Bronchial epithelial cell (primary cell): ENCODE results near the gene OMA1. TPM values are rescaled to one million over a fixed set of nuclear protein-coding genes. Genes with fewer than 3 reads are reported as not detected.

Experiments used
- DNase-seq: peaks from one replicate; pipeline ENCODE4 v3.0.0-alpha.2; 2010; ENCODE audit warnings: low read depth
- FAIRE-seq: peaks from 2 replicates; lab custom pipeline; 2011; peaks lifted over from hg19 to GRCh38; lab: Jason Lieb, UNC
- H3K27me3 ChIP-seq: 2 replicates; pipeline ENCODE4 v1.5.1; 2011; ENCODE audit warnings: low read length; ENCODE audit not compliant: control insufficient read depth, insufficient read depth
- H3K36me3 ChIP-seq: 2 replicates; pipeline ENCODE4 v1.5.1; 2011; ENCODE audit warnings: low read length; ENCODE audit not compliant: control insufficient read depth, insufficient read depth
- H3K4me3 ChIP-seq: 2 replicates; pipeline ENCODE4 v1.5.1; 2011; ENCODE audit warnings: mild to moderate bottlenecking, low read depth, low read length, control low read depth
- CTCF ChIP-seq: IDR thresholded peaks from 2 replicates; pipeline ENCODE4 v1.5.1; 2011; ENCODE audit warnings: mild to moderate bottlenecking, moderate library complexity, low read length, control low read depth, inconsistent platforms; ENCODE audit not compliant: insufficient read depth, severe bottlenecking
- total RNA-seq: library from RNA; depleted of rRNA; stranded (reverse); fragments of >200 nt; gene quantifications from 2 replicates; pipeline ENCODE4 v1.2.1, GENCODE V29; 2014

OMA1 gene
- total RNA-seq, 1 donor from 2014 or later = 21.6 TPM

DNA sequence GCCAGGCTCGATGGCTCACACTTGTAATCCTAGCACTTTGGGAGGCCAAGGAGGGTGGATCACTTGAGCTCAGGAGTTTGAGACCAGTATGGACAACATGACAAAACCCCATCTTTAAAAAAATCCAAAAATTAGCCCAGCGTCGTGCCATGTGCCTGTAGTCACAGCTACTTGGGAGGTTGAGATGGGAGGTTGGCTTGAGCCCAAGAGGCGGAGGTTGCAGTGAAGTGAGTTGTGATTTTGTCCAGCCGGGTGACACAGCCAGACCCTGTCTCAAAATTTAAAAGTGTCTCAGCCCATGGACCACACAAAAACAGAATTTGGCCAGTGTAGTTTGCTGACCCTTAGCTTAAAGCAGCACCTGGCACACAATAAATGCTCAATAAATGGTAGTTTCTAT is 41.9 kb upstream of the OMA1 start:
- DNase-seq (no peak), FAIRE-seq (no peak)
- no peak for TF ChIP-seq CTCF
- no peaks in the 10 kb centered on the region for H3K36me3 ChIP-seq
- H3K27me3 ChIP-seq = no peaks in the 10 kb centered on the region
- no peak overlapping the region for H3K4me3 ChIP-seq

DNA sequence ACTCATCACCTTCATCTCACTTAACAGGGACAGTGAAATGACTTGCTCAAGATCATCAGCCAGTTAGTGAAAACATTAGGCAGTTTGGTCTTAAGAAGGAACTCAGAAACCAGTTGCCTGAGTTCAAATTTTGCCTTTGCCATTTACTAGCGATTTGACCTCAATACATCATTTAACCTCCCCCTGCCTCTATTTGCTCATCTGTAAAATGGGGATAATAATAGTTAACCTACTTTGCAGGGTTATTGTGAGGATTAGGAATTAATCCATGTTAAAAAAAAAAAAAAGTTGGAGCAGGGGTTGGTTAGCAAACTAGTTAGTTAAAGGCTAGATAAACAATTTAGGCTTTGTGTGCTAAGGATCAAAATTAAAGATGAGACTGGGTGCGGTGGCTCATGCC is 41.1 kb upstream of the OMA1 start:
- Histone ChIP-seq H3K4me3 (no peak overlapping the region), H3K27me3 (no peaks in the 10 kb centered on the region), H3K36me3 (no peaks in the 10 kb centered on the region)
- TF ChIP-seq CTCF = no peak
- no peak for DNase-seq
- no peak for FAIRE-seq

- FAIRE-seq = no peak
These were observed 39.7 kb upstream of the OMA1 start for GRCh38 chr1:58586271-58586670.

DNA sequence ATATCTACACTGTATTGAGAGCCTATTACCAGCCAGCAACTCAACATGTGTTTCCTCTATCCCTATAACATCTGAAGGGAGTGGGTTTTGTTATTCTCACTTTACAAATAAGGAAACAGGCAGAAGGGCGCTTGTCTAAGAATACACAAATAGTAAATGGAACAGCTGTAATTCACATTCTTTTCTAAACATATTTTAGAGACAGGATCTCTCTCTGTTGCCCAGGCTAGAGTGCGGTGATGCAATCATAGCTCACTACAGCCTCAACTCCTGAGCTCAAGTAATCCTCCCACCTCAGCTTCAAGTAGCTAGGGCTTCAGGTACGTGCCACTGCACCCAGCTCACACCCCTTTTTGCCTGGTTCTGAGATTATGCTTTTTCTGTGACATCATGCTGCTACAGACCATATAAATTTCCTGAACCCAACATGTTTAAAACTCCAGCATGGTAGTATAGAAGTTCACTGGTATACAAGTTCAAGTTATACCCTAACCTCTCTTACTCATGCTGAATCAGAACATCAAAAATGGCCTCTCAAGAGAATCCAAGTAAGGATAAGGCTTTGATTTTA is 39.1 kb upstream of the OMA1 start:
- no peak for FAIRE-seq
- peak; percentile 92 for DNase-seq
- TF ChIP-seq CTCF = no peak
- Histone ChIP-seq H3K27me3 (no peaks in the 10 kb centered on the region), H3K4me3 (no peak overlapping the region), H3K36me3 (no peaks in the 10 kb centered on the region)

More at GRCh38 chr1:58586271-58586670, 39.7 kb upstream of the OMA1 start:
- DNase-seq = no peak
- no peak overlapping the region for H3K4me3 ChIP-seq
- TF ChIP-seq CTCF = no peak
- no peaks in the 10 kb centered on the region for H3K27me3 ChIP-seq
- no peaks in the 10 kb centered on the region for H3K36me3 ChIP-seq

- no peak for TF ChIP-seq CTCF
- peak; percentile 20 for DNase-seq
- Histone ChIP-seq H3K36me3 (no peaks in the 10 kb centered on the region), H3K4me3 (no peak overlapping the region), H3K27me3 (no peaks in the 10 kb centered on the region)
- no peak for FAIRE-seq
These were observed 38.6 kb upstream of the OMA1 start for GRCh38 chr1:58585166-58585565.
